Gastrocnemius medialis (tissue), 4 donors: ENCODE results near the gene BRMS1.

ENCODE experiments used
- POLR2A ChIP-seq, 2 donors: fragments of 450-650 bp; IDR thresholded peaks; one replicate each; pipeline ENCODE4 v1.6.1; 2017; ENCODE audit warnings: antibody characterized with exemption in 2 of 2, mild to moderate bottlenecking in 2 of 2, moderate library complexity in 2 of 2
- TF ChIP-seq, protein P1 (sequence below), 5 experiments: fragments of 450-650 bp in 3 of 5; fragments of 200-600 bp in 2 of 5; sonication (generic) in 2 of 5; IDR thresholded peaks in 4 of 5; conservative IDR thresholded peaks in 1 of 5; 1 replicate in 4 of 5; 2 replicates in 1 of 5; pipeline ENCODE4 v1.5.1; 2016 to 2019; ENCODE audit warnings: antibody characterized with exemption in 5 of 5, mild to moderate bottlenecking in 3 of 5, moderate library complexity in 3 of 5

DNA sequence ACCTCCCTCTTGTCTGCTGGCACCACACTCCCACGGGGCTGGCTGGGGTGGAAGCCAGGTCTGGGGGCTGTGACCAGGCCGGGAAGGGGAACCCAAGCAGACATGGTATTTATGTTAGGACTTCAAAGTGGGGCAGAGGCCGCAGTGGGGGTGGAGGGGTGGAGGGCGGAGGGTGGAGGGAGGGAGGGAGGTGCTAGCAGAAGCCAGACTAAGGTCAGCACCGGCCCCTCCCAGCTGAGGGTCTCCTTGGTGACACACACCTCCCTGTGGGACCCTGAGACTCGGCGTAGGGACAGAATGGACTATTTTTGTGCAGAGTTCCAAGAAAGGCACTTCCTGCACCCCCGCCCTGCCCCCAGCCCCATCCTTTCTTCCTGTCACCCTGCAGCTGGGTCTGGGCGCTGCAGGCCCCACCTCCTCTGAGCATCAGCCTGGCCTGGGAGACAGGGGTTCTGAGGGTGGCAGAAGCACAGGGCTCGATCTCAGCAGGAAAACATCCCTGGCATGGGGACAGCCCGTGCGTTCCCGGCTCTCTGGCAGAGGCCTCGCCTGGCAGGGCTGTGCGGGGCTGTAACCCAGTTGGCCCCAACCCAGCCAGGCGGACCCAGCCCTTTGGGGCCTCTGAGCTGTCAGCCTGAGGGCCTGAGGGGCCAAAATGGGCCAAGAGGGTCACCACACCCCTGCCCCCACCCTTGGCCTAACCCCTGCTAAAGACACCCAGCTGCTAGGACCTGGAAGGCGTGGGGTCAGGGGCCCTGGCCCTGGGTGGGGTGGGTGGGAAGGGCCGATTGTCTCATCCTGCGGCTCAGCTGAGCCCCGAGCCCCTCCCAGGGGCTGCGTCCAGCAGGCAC, 18.4 kb downstream of the BRMS1 start:
- TF ChIP-seq, protein P1, sequence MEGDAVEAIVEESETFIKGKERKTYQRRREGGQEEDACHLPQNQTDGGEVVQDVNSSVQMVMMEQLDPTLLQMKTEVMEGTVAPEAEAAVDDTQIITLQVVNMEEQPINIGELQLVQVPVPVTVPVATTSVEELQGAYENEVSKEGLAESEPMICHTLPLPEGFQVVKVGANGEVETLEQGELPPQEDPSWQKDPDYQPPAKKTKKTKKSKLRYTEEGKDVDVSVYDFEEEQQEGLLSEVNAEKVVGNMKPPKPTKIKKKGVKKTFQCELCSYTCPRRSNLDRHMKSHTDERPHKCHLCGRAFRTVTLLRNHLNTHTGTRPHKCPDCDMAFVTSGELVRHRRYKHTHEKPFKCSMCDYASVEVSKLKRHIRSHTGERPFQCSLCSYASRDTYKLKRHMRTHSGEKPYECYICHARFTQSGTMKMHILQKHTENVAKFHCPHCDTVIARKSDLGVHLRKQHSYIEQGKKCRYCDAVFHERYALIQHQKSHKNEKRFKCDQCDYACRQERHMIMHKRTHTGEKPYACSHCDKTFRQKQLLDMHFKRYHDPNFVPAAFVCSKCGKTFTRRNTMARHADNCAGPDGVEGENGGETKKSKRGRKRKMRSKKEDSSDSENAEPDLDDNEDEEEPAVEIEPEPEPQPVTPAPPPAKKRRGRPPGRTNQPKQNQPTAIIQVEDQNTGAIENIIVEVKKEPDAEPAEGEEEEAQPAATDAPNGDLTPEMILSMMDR (IDR thresholded peaks at IDR 0.05 in 4 of 5, conservative IDR thresholded peaks at IDR 0.05 in 1 of 5) = no peak
- TF ChIP-seq POLR2A (IDR thresholded peaks at IDR 0.05) = no peak
